ENCODE data around the gene MYLIP.

The MYLIP gene

DNA sequence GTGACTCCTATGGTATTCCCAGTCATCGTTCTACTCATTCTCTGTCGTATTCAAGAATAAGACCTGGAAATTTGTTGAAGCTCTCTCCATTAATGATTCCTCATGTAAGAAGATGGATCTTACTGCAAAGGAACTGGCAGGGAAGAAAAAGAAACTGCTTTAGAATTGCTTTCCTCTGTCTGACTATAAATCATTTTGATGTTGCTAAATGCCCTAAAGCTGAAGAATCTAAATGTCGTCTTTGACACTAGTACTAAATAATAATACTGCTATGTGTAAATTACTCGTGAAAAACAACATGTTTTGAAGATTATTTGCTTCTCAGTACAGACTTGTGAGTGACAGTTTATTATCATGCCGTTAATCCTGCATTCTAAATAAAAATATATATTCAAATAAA, 20.5 kb upstream of the MYLIP start:
- no peak for DNase-seq

DNA sequence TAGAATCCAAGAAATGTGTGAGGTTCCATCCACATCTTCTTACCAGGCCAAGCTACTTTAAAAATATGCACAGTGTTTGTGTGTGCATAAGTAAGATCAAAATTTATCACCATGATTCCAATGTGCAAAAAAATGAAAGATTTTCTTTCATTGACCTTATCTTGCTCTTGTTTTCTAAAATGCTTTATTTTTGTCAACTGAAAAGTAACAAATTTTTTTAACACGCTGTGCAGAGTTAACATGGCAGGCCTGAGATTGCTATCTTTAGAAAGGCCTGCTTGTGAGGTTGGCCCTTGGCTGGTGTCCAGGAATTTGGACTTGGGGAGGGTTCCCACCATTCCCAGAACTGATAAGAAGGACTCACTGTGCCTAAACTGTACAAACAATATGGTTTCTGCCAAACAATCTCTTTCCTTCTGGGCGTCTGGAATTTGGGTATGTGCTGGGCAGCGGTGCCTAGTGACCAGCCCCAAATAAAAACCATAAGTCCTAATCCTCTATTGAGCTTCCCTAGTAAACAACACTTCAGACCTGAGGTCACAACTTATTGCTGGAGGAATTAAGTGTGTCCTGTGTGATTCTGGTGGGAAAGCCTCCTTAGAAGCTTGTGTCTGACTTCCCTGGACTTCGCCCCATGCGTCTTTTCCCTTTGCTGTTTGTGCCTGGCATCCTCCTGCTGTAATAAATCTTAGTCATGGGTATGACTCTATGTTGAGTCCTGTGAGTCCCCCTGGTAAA, 19.8 kb upstream of the MYLIP start:
- peak in 1 of 2 donors; percentile 13 for DNase-seq

DNA sequence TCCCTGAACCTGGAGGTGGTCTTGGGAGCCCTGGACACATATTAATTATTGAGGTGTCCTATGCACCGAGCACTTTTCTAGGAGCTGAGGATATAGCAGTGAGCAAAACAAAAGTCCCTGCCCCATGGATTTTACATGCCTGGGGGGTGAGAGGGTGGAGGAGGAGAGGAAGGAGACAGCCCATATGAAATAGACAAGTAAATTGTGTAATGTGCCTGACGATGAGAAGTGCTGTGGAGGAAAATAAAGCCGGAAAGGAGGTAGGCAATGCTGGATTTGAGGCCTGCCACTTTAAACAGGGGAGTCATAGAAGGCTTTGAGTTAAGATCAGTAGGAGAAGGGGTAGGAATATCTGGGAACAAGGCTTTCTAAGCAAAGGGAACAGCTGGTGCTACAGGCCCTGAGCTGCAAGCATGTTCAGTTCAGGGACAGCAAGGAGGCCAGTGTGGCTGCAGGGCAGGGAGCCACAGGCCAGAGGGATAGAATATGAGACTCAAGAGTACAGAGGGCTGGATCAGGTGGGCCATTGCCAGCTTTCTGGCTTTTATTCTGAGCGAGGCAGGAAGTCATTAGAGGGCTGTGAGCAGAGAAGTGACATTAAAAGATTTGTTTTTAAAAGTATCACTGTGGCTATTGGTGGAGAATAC, 19.1 kb upstream of the MYLIP start:
- DNase-seq, result no peak

DNA sequence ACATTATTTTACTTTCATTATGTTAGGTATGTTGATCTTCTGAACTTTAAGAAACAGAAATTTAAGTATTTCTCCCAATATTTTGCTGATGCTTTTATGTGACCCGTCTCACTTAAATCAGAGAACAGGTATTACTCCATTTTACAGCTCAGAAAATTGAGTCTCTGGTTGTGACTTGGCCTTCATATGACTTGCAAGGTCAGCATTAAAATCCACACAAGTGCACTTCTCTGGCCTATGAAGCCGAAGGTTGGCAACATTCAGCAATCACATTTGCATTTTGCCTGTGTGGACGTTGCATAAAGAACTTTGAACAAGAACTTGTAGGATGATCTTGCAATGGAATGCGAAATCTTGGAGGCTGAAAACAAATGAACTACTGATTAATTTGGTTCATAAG, 10.1 kb upstream of the MYLIP start:
- no peak for DNase-seq

DNA sequence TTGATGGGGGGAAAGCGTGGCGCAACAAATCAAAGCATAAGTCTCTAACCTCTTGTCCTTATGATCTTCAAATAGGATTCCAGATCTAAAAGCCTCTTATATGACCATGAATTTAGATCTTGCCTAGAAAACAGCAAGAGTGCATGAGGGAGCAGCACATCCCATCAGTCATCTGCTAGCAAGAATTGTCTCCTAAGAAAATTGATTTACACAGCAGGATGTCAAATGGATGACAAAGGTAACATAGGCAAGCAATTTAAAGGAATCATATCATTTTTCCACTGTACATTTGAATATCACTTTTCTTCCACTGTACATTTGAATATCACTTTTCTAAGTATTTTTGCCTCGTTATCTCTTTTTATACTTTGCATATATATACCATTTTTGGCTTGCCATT, 7.5 kb upstream of the MYLIP start:
- DNase-seq, result no peak

DNA sequence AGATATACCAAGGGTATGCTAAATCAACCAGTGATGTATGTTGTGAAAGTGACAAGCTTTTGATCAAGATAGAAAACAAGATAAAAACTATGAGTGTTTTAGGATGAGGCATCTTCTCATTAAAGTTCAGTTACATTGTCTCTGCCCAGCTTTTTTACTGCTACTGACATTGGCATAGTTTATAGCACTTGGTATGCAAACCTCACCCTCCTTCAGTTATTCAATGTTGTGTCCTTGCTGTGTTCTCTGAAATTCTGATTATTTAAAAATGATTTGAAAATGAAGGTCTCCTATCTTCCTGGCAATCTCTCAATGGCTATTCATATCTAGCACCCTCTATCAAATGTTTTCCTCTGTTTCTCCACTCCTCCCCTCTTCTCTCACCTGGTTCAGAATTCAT, 6.7 kb upstream of the MYLIP start:
- DNase-seq, result no peak

DNA sequence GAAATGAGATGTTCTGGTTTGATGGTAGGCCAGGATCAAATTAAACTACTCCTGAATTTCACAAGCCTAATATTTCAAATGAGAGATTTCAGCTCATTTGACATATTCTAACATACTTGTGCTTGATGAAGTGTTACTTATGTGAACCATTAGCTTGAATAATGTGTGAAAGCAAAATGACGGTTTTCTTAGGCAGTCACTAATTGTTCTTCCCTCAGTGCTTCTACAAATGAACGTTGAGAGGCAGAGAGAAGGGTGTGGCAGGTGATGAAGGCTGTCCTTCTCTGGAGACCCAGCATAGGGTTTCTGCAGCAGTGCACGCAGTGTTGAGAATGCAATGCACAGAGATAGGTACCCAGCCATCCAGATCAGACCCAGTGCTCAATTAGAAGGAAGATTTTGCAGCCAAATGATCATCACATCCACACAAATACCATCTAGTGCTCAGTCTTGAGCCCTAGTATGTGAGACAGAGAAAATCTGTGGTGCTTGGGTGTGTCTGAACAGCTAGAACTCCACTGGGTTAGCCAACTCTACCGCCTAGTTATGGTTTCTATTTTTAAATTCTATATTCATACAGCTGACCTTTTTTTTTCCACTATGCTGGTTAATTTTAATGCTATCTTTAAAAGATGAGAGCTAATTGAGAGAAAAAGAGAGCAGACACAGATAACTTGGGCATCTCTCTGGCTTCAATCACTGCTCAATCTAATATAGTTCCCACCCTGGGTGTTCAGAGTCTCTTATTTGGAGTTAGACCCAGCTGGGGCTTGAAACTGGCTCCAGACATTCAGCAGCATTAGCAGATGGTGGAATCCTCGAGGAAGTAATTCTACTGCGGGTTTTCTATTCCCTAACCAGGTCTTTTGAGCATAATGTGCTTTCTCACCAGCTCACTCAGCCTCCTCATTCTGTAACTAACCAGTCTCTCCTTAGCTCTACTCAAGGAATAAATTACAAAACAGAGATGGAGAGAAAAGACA, 4.4 kb upstream of the MYLIP start:
- DNase-seq, result no peak

DNA sequence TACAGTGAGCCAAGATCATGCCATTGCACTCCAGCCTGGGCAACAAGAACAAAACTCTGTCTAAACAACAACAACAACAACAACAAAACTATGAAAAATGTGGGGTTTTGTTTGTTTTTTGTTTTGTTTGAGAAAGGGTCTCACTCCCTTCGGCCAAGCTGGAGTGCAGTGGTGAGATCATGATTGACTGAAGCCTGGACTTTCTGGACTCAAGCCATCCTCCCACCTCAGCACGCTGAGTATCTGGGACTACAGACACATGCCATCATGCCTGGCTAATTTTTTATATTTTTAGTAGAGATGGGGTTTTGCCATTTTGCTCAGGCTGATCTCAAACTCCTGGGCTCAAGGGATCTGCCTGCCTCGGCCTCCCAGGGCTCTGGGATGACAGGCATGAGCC, 2.8 kb upstream of the MYLIP start:
- no peak for DNase-seq

DNA sequence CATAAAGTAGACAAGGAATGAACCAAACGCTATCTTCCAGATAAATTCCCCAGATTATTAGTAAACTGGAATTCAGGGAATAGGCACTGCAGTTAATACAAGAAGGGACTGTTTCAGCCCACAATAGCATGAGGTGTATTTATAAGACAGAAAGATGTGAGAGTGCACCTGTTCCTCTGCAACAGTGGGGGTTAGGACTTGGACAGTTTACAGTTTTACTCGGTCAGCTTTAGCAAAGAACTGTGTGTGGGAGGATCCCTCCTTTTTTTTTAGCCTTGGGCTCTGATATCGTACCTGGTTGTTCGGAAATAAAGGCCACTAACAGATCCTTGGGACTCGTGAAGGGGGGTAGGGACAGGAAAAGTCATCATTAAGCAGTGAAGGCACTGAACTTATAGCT, 2.0 kb upstream of the MYLIP start:
- no peak for DNase-seq

DNA sequence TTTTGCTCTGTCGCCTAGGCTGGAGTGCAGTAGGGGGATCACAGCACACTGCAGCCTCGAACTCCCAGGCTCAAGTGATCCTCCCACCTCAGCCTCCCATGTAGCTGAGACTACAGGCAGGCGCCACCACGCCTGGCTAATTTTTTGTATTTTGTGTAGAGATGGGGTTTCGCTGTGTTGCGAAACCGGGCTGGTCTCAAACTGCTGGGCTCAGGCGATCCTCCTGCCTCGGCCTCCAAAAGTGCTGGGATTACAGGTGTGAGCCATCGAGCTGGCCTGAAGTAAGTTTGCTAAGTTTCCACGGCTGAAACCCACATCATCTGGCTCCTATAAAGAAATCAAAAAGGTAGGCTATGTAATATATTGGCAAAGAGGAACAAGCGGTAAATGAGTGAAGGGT, 1.4 kb upstream of the MYLIP start:
- no peak for DNase-seq

DNA sequence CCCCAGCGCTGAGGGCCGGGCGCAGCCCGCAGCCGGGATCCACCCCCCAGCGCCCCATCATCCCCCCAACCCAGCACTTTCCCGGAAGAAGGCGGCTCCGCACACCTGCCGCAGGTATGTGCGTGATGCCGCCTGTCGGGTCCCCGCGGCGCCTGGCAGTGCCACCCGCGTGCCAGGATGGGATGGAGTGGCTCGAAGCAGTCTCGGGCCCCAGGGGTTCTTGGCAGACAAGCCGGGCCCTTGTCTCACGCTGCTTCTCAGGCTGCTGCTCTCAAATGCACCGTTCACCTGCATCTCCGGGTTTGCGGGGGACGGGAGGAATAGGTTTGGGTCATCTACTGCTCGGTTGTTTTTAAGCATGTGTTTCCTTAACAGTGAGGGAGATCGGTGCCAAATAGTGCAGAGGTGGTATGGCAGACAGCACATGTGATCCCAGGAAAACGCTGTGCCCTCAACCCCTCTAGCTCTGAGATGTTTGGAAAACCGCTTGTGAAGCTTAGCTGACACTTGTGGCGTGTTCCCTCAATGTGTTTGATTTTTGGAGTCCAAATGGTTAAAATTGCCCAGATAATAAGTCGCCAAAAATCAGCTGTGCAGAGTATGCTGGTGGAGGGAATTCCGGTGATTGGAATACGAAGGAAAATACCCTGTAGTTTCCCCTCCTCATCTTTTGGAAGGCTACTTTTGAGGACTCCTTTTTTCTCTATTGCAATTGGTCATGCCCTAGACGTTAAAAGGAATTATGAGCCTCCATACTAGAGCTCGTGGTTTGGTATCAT, 926 bp downstream of the MYLIP start:
- peak in 1 of 2 donors; percentile 29 for DNase-seq

DNA sequence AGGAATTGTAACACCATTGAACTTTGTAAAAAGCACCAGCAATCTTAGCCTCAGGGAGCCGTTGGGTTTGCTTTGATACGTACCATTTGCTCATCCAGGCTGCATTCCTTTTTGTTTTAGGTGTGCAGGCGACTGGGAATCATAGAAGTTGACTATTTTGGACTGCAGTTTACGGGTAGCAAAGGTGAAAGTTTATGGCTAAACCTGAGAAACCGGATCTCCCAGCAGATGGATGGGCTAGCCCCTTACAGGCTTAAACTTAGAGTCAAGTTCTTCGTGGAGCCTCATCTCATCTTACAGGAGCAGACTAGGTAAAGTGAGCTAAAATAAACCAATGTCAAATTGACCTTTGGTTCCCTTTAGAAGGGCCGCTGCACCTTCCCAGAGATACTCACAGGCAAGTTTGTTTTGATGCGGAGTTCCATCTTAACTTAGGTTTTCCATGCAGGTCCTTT, 1.6 kb downstream of the MYLIP start:
- no peak for DNase-seq

DNA sequence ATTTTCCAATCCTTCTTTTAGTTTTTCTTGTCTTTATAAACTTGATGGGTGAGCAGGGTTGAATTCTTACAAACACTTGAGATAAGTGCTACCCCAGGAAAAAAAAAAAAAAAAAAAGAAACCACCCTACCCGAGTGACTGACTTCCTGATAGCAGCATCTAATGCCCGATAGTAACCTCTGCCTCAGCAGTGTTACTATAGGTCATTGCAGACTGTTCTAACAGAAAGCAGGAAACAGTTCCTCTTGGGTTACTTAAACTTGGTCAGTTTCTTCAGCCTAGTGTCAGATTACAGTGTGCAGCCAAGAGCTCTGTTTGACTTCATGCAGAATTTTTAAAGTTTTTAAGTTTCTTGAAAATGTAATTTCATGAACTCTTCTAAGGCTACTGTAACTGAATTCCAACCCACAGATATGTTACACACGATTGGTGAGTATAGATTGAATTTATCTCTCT, 2.1 kb downstream of the MYLIP start:
- DNase-seq, result peak; percentile 77 to 86

DNA sequence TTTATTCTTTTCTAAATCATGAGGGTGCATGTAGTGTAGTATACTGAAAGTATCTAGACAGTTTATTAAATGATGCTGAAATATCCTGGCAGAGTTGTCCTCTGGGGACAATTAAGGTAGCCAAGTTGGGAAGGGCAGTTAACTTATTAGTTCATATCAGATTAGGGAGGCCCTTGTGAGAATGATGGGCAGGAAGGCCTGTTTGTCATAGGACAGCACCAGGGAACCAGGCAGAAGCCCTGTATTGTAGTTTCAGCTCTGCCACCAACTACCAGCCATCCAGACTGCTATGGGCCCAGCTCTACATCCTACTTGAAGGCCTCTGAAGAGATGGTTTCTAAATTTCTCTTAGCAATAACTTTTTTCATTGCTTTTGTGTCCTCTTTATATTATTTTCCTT, 4.0 kb downstream of the MYLIP start:
- no peak for DNase-seq

DNA sequence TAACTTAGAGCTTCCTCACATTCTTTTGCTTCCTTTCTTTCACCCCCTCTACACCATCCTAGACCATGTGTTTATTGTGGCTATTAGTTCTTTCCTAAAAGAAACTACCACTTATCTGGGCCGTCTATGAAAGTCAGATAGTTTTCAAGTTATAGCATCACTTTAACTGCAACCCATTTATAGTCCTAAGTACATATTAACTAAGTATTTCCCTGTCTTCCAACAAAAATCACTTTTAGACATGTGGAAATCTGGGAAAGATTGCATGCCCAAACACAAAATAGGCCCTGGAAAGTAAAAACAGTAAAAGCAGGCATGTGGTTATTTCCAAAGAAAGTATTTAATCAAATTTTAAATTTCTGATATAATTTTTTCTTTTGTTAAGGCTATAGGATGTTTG, 5.5 kb downstream of the MYLIP start:
- DNase-seq, result no peak

DNA sequence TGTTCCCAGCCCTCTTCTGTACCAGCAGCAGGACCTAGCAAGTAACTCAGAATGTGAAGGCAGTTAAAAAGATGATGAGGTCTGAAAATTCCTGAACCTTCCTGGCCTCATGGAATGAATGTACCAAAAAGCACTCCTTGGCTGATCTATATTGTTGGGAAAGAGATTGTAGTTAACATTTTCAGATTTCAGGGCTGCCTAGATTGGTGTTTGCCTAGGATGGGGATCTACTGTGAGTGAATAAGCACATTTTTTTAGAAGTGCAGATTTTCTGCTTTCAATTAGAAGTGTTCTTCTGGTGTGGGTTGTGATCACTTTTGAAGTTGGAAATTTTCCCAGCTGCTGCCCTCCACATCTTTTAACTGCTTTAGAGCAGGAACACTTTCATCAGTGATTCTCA, 6.2 kb downstream of the MYLIP start:
- DNase-seq, result no peak

DNA sequence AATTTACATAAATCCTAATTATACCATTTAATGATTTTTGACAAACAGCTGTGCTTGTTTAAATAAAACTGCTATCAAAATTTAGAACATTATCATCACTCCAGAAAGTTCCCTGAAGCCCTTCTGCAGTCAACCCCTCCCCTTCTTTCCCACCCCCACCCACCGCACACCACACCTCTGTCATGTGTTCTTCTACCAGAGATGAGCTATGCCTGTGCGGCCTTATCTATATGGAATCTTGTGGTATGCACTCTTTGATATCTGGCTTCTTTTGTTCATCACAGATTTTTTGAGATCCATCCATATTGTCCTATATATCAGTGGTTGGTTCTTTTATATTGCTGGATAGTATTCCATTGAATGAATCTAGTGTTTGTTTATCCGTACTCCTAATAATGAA, 7.2 kb downstream of the MYLIP start:
- no peak for DNase-seq

DNA sequence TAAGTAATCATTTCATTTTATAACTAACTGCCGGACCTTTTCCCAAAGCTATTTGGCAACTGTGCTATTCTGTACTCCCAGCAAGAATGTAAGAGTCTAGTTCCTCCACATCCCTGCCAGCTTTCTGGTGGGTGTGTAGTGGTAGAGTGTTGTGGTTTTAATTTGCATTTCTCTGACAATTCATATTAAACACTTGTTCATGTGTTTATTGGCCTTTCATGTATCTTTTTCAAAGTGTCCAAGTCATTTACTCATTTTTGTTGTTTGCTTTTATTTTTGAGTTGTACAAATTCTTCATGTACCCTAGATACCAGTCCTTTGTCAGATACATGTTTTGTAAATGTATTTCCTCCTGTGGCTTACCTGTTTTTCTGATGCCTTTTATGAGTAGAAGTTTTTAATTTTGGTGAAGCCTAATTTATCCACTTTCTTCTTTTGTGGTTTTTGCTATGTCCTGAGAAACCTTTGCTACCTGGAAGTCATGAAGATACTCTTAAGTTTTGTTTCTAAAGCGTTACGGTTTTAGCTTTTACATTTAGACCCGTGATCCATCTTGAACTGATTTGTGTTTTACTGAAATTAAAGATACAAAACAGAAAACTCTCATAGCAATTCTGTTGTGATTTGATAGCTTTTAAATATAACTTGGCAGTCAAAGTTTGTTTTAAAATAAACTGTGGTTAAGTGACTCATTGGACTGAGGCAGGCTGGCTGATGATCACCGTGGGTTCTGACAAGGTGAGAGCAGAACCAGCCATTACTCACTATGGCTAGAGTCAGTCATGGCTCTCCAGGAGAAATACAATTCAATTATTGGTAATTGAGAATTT, 8.0 kb downstream of the MYLIP start:
- peak; percentile 40 to 48 for DNase-seq

DNA sequence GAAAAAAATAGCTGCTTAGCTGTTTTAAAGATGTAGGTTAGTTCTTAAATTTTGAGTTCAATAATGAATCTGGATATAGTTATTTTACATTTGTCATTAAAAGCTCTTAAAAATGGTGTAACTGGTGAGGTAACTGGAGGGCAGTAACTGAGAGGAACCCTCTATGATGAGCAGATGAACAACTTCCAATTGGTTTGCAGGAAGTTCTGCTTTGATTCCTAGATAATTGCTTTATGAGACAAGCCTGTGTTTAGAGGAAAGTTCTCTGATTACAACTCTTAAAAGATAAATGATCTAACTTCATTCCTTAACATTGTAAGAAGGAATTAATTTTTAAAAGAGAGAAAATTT, 8.5 kb downstream of the MYLIP start:
- no peak for DNase-seq

DNA sequence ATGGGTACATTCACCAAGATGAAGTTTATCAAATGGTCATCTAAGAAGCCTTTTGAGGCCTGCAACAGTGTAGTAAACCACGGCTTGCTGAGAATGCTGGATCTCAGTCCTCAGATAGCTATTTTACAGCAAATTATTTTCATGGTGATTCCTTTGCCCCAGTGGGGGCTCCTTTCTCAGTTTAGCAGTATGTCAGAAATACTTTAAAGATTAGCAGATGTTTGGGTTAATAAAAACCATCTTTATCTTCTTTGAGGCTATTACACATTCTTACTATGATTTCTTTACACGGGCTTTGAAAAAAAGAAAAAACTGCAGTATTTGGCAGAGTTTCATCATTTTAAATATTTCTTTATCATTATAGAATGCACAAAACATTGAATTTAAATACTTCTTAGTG, 10.7 kb downstream of the MYLIP start:
- no peak for DNase-seq

DNA sequence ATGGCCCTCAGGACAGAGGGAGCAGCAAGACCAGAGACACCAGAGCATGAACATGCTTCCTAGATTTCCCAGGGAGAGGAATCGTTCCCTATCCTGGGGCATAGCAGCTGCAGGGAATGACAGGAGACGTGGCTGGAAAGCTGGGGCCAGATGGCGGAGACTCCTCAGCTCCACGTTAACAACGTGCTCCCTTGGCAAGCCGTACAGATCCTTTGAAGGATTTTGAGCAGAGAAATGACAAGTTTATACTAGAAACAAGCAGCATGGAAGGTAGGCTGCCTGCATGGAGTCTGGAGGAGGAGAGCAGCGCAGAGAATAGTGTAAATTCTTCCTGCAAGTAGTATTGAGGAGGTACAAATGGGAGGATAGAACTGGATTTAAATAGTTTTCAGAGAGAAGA, 11.7 kb downstream of the MYLIP start:
- DNase-seq, result no peak

DNA sequence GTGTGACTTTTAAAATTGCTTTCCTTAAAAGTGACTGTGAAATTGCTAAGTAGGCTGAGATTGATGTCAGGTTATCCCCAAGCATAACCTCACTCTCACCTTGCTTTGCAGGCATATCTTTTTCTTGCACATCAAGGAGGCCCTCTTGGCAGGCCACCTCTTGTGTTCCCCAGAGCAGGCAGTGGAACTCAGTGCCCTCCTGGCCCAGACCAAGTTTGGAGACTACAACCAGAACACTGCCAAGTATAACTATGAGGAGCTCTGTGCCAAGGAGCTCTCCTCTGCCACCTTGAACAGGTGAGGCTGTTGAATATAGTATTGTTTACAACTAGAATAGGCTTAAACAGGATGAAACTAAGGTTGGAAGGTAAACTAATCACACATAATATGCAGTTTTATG, 12.6 kb downstream of the MYLIP start:
- no peak for DNase-seq
